PC-9 (cell line): Measurements from ENCODE around the gene STIL. TPM values are rescaled to one million over a fixed set of nuclear protein-coding genes. Genes with fewer than 3 reads are reported as not detected.

Experiments used
- BruUV-seq: library from RNA; stranded (reverse); fragments of 400-500 nt; replicated peaks from 2 replicates; lab custom pipeline; 2021; lab: Mats Ljungman, UMichigan
- CTCF ChIA-PET: fragments of 300-600 bp; sonication (Branson Sonifier 250); formaldehyde crosslinking; loops from one replicate; lab custom pipeline; 2022; ENCODE audit warnings: antibody characterized with exemption; lab: Charles Lee
- POLR2A ChIA-PET: fragments of 300-600 bp; sonication (Branson Sonifier 250); formaldehyde crosslinking; loops from one replicate; lab custom pipeline; 2022; ENCODE audit warnings: antibody characterized with exemption; ENCODE audit not compliant: unreplicated experiment; lab: Charles Lee
- DNase-seq, 2 experiments: peaks; one replicate each; pipeline versions ENCODE4 v3.0.0 to v3.0.0-alpha.2; 2015 to 2022; ENCODE audit warnings: mixed read lengths in 1 of 2
- H2AFZ ChIP-seq: fragments of 200-600 bp; sonication (generic); 2 replicates; pipeline ENCODE4 v1.8.1; 2017; ENCODE audit warnings: antibody characterized with exemption
- H3F3A ChIP-seq: fragments of 200-600 bp; sonication (generic); 2 replicates; pipeline ENCODE4 v1.8.1; 2017; ENCODE audit warnings: antibody characterized with exemption, mild to moderate bottlenecking, low read depth; ENCODE audit not compliant: insufficient read depth
- H3K27ac ChIP-seq: fragments of 200-600 bp; sonication (generic); 2 replicates; pipeline ENCODE4 v1.6.1; 2016; ENCODE audit warnings: mixed run types
- H3K27me3 ChIP-seq: fragments of 200-600 bp; sonication (generic); 2 replicates; pipeline ENCODE4 v1.6.1; 2016; ENCODE audit warnings: low read depth, mixed run types; ENCODE audit not compliant: insufficient read depth
- H3K36me3 ChIP-seq: fragments of 200-600 bp; sonication (generic); 2 replicates; pipeline ENCODE4 v1.6.1; 2016; ENCODE audit warnings: low read depth, mixed run types
- H3K4me1 ChIP-seq: fragments of 200-600 bp; sonication (generic); replicated peaks from 2 replicates; pipeline ENCODE4 v1.6.1; 2016; ENCODE audit warnings: mixed run types; ENCODE audit not compliant: insufficient read depth
- H3K4me2 ChIP-seq: fragments of 200-600 bp; sonication (generic); 2 replicates; pipeline ENCODE4 v1.6.1; 2017; ENCODE audit warnings: mixed run types
- H3K4me3 ChIP-seq: fragments of 200-600 bp; sonication (generic); 2 replicates; pipeline ENCODE4 v1.6.1; 2016; ENCODE audit warnings: mixed run types
- H3K79me2 ChIP-seq: fragments of 200-600 bp; sonication (generic); 2 replicates; pipeline ENCODE4 v1.6.1; 2017; ENCODE audit warnings: low read depth, mixed run types
- H3K9me2 ChIP-seq: fragments of 200-600 bp; sonication (generic); 2 replicates; pipeline ENCODE4 v1.8.1; 2017; ENCODE audit warnings: mild to moderate bottlenecking; ENCODE audit not compliant: insufficient read depth
- H3K9me3 ChIP-seq: fragments of 200-600 bp; sonication (generic); 2 replicates; pipeline ENCODE4 v1.8.1; 2016; ENCODE audit warnings: low read depth; ENCODE audit not compliant: insufficient read depth
- H4K20me1 ChIP-seq: fragments of 200-600 bp; sonication (generic); 2 replicates; pipeline ENCODE4 v1.8.1; 2017; ENCODE audit not compliant: insufficient read depth
- EZH2 ChIP-seq: fragments of 200-600 bp; sonication (generic); IDR thresholded peaks from 2 replicates; pipeline ENCODE4 v1.8.0; 2017; ENCODE audit warnings: antibody characterized with exemption, low read depth
- intact Hi-C: fragments of 100-400 bp; cut with micrococcal nuclease; formaldehyde crosslinking; loops from one replicate; pipeline ENCODE4 v1.10.0; 2022; ENCODE audit not compliant: unreplicated experiment
- total RNA-seq: library from RNA; stranded (reverse); gene quantifications from 2 replicates; pipeline ENCODE4 v1.2.3, GENCODE V29; 2021
- TF ChIP-seq, protein P1 (sequence below): fragments of 200-600 bp; sonication (generic); conservative IDR thresholded peaks from 2 replicates; pipeline ENCODE4 v1.6.1; 2017; ENCODE audit warnings: mixed run types, antibody characterized with exemption, mild to moderate bottlenecking, moderate library complexity

STIL gene
- total RNA-seq, 1 experiment from 2014 or later: 37.0 TPM

DNA sequence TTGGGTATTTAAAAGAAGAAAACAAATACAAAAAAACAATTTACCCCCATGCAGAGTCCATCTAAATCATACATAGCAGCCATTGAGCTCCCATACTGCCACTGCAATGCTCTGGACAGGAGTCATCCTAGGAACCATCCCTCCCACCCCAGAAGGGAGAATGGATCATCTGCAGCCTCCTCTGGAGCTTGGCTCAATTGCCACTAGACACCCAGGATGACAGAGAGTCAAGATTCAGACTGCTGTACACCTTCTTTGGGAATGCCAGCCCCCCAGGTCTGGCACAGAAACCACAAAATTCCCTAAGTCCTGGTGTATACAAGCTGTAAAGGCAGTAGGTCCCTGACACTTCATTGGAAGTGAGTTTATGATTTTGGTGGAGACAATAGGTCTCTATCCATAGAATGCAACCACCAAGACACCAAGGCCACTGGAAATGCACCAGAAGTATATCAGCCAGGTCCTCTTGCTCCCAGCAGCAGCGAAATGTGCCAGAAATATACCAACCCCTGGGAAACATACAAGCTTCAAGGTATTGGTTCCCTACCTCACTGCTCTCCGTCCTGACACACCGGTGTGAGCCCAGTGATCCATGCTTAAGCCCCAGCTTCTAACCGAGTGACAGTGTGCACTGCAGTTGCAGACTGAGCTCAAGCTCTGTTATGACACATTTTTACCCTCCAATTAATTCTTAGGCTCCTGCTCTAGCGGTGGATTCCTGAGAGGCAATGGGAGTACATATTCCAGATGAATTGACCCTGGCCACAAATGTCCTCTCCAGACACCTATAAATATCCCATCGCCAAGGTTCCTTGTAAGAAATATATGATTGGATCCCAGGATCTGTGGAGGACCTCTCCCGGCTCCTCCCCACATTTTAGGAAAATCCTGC lies 86.4 kb downstream of the STIL start:
- H3K27me3 ChIP-seq: peaks cover 65% of the 10 kb centered on the region
- no peaks in the 10 kb centered on the region for H3K36me3 ChIP-seq
- H2AFZ ChIP-seq: no peak overlapping the region
- TF ChIP-seq EZH2: no peak
- TF ChIP-seq, protein P1, sequence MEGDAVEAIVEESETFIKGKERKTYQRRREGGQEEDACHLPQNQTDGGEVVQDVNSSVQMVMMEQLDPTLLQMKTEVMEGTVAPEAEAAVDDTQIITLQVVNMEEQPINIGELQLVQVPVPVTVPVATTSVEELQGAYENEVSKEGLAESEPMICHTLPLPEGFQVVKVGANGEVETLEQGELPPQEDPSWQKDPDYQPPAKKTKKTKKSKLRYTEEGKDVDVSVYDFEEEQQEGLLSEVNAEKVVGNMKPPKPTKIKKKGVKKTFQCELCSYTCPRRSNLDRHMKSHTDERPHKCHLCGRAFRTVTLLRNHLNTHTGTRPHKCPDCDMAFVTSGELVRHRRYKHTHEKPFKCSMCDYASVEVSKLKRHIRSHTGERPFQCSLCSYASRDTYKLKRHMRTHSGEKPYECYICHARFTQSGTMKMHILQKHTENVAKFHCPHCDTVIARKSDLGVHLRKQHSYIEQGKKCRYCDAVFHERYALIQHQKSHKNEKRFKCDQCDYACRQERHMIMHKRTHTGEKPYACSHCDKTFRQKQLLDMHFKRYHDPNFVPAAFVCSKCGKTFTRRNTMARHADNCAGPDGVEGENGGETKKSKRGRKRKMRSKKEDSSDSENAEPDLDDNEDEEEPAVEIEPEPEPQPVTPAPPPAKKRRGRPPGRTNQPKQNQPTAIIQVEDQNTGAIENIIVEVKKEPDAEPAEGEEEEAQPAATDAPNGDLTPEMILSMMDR: no peak
- H3K4me1 ChIP-seq: no peaks in the 10 kb centered on the region
- ChIA-PET CTCF (no interaction called here), POLR2A (no interaction called here)
- H3K27ac ChIP-seq: no peak overlapping the region
- no peak for DNase-seq
- H3K79me2 ChIP-seq: no peaks in the 10 kb centered on the region
- H4K20me1 ChIP-seq: no peaks in the 10 kb centered on the region
- H3K4me2 ChIP-seq: no peak overlapping the region
- intact Hi-C loops: no loop called here
- H3K9me3 ChIP-seq: no peaks in the 10 kb centered on the region
- no peak overlapping the region for H3K4me3 ChIP-seq
- H3K9me2 ChIP-seq: no peaks in the 10 kb centered on the region
- no TSS peak for BruUV-seq
- H3F3A ChIP-seq: no peaks in the 10 kb centered on the region

DNA sequence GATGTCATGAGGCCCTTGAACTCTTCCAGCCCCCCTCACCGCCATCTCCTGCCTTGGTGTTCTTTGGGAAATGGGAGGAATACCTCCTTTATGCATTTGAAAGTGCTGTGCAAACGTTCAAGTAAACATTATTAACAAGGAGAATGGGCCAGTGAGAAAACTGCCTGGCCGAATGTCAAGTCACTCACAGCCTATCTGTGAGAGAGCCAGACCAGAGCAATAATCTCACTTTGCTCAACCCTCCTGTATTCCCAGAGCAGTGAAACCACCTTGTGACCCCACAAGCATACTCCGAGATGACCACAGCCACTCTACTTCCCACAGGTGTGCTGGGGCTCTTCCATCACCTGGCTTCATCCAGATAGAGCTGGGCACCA lies 87.1 kb downstream of the STIL start:
- Histone ChIP-seq H3K4me2 (no peak overlapping the region), H3K4me1 (no peaks in the 10 kb centered on the region), H3K4me3 (no peak overlapping the region), H3K27ac (no peak overlapping the region), H3F3A (no peaks in the 10 kb centered on the region), H4K20me1 (no peaks in the 10 kb centered on the region), H3K36me3 (no peaks in the 10 kb centered on the region), H2AFZ (no peak overlapping the region), H3K27me3 (peaks cover 65% of the 10 kb centered on the region), H3K9me2 (no peaks in the 10 kb centered on the region), H3K79me2 (no peaks in the 10 kb centered on the region), H3K9me3 (no peaks in the 10 kb centered on the region)
- intact Hi-C loops: no loop called here
- ChIA-PET POLR2A (no interaction called here), CTCF (no interaction called here)
- no peak for TF ChIP-seq EZH2
- TF ChIP-seq, protein P1: no peak
- no peak for DNase-seq
- BruUV-seq: no TSS peak

DNA sequence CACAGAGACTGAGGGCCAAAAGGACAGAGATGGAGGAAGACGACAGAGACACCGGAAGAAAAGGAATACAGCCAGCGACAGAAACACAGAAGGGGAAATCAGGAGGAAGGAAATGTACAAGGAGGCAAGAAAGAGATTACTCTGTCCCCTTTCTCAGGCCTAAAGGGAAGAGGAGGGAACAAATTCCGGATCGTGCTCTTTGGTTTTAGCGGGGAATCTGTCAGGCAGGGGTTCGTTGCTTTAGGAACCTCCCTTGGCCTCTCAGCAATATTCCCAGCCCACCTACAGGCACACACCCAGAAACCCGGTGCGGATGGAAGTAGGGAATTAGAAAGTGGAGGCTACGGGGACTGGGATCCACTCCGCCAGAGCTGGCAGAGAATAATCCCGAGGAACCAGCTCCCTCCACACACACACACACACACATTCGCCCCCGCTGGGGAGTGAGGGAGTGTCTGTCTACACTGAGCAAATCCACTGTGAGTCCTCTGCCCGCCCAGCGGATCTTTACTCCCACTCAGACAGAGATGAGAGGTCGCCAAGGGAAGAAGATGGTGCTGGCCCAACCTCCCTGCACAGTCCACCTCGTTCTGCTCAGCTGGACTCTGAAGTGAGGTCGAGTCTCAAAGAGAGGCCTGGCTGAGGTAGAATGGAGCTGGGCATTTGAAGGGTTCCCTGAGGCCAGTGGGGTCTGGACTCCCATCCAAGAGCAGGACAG lies 87.7 kb downstream of the STIL start:
- Histone ChIP-seq H3K36me3 (no peaks in the 10 kb centered on the region), H3F3A (no peaks in the 10 kb centered on the region), H3K27ac (no peak overlapping the region), H3K9me3 (no peaks in the 10 kb centered on the region), H2AFZ (no peak overlapping the region), H3K4me2 (no peak overlapping the region), H3K27me3 (peaks cover 60% of the 10 kb centered on the region), H4K20me1 (no peaks in the 10 kb centered on the region), H3K4me1 (no peaks in the 10 kb centered on the region), H3K4me3 (no peak overlapping the region), H3K79me2 (no peaks in the 10 kb centered on the region), H3K9me2 (no peaks in the 10 kb centered on the region)
- no peak for DNase-seq
- POLR2A ChIA-PET: no interaction called here
- CTCF ChIA-PET: no interaction called here
- TF ChIP-seq EZH2: no peak
- TF ChIP-seq, protein P1: no peak
- intact Hi-C loops: no loop called here
- BruUV-seq: no TSS peak
